ENCODE results near the gene PALLD.

- no peak for TF ChIP-seq POLR2AphosphoS5 (IDR thresholded peaks at IDR 0.05)
- no peak for TF ChIP-seq CTCF (IDR thresholded peaks at IDR 0.05)
- TF ChIP-seq POLR2A (IDR thresholded peaks at IDR 0.05; ENCODE audit: low read depth), result no peak
Measured at GRCh38 chr4:168522829-168523489, 26.1 kb downstream of the PALLD start.
